CD14-positive monocyte (primary cell): ENCODE data around the gene OR4F6. TPM values are rescaled to one million over a fixed set of nuclear protein-coding genes. Genes with fewer than 3 reads are reported as not detected.
"Not testable (repeated sequence)": the region's sequence is repeated elsewhere in the genome, so short reads cannot be mapped to it uniquely, and the experiment has no call there.

ENCODE experiments used
- DNase-seq, 3 donors: peaks; one replicate each; pipeline ENCODE4 v3.0.0-alpha.2; 2011 to 2022
- H2AFZ ChIP-seq: 2 replicates; pipeline ENCODE4 v1.6.0; 2012; ENCODE audit warnings: mild to moderate bottlenecking, low read depth, low read length, inconsistent platforms; ENCODE audit not compliant: insufficient read depth, poor library complexity, severe bottlenecking
- H3K27ac ChIP-seq, 2 donors: 1 replicate in 1 of 2; 2 replicates in 1 of 2; pipeline ENCODE4 v1.5.1; 2012 to 2013; ENCODE audit warnings: low read length in 2 of 2, control low read depth in 1 of 2, inconsistent platforms in 1 of 2, low read depth in 1 of 2, mild to moderate bottlenecking in 1 of 2
- H3K27me3 ChIP-seq, 2 donors: one replicate each; pipeline versions ENCODE4 v1.6.0 to v1.6.1; 2011 to 2013; ENCODE audit warnings: low read length in 2 of 2; ENCODE audit not compliant: control insufficient read depth in 2 of 2, insufficient read depth in 2 of 2
- H3K36me3 ChIP-seq, 2 donors: replicated peaks in 1 of 2; 1 replicate in 1 of 2; 2 replicates in 1 of 2; pipeline versions ENCODE4 v1.5.1 to v1.6.1; 2012 to 2013; ENCODE audit warnings: low read length in 2 of 2, control low read depth in 1 of 2, inconsistent platforms in 1 of 2, mild to moderate bottlenecking in 1 of 2; ENCODE audit not compliant: insufficient read depth in 2 of 2, control insufficient read depth in 1 of 2
- H3K4me1 ChIP-seq, 2 donors: 1 replicate in 1 of 2; 2 replicates in 1 of 2; pipeline versions ENCODE4 v1.5.1 to v1.6.1; 2012 to 2013; ENCODE audit warnings: low read length in 2 of 2, control low read depth in 1 of 2, inconsistent platforms in 1 of 2, mild to moderate bottlenecking in 1 of 2, moderate library complexity in 1 of 2; ENCODE audit not compliant: insufficient read depth in 2 of 2, control insufficient read depth in 1 of 2
- H3K4me2 ChIP-seq: replicated peaks from 2 replicates; pipeline ENCODE3; 2012; ENCODE audit warnings: low read length, moderate library complexity, mild to moderate bottlenecking; ENCODE audit not compliant: poor library complexity, severe bottlenecking; ENCODE audit errors: extremely low read depth
- H3K4me3 ChIP-seq, 3 experiments: fragments of 200-600 bp in 1 of 3; sonication (generic) in 1 of 3; replicated peaks in 1 of 3; 1 replicate in 2 of 3; 2 replicates in 1 of 3; pipeline ENCODE4 v1.5.1; 2011 to 2013; ENCODE audit warnings: low read length in 3 of 3, mild to moderate bottlenecking in 3 of 3, control low read depth in 2 of 3, low read depth in 2 of 3, inconsistent platforms in 1 of 3, moderate library complexity in 1 of 3
- H3K79me2 ChIP-seq: 2 replicates; pipeline ENCODE4 v1.6.0; 2012; ENCODE audit warnings: mild to moderate bottlenecking, control low read depth, inconsistent platforms, low read length, moderate library complexity; ENCODE audit not compliant: insufficient read depth
- H3K9ac ChIP-seq: 2 replicates; pipeline ENCODE4 v1.6.0; 2017; ENCODE audit warnings: low read length, mild to moderate bottlenecking; ENCODE audit not compliant: insufficient read depth, poor library complexity, severe bottlenecking
- H3K9me3 ChIP-seq, 2 donors: replicated peaks in 1 of 2; 1 replicate in 1 of 2; 2 replicates in 1 of 2; pipeline versions ENCODE4 v1.5.1 to v1.6.1; 2012 to 2013; ENCODE audit warnings: low read length in 2 of 2, control low read depth in 1 of 2; ENCODE audit not compliant: control insufficient read depth in 1 of 2, insufficient read depth in 1 of 2
- H4K20me1 ChIP-seq: 2 replicates; pipeline ENCODE4 v1.6.0; 2012; ENCODE audit warnings: mild to moderate bottlenecking, low read length, control low read depth, moderate library complexity; ENCODE audit not compliant: insufficient read depth
- H3K27ac Mint-ChIP-seq, 7 donors: one replicate each; pipeline ENCODE4 v1.8.0; 2020; ENCODE audit warnings: mild to moderate bottlenecking in 7 of 7, mixed read lengths in 7 of 7, moderate library complexity in 6 of 7, inconsistent platforms in 2 of 7
- H3K27me3 Mint-ChIP-seq, 3 donors: one replicate each; pipeline ENCODE4 v1.8.0; 2021 to 2022; ENCODE audit warnings: low read depth in 3 of 3, mild to moderate bottlenecking in 3 of 3, mixed read lengths in 3 of 3, moderate library complexity in 3 of 3, inconsistent platforms in 1 of 3
- H3K36me3 Mint-ChIP-seq, 2 donors: one replicate each; pipeline ENCODE4 v1.8.0; 2020; ENCODE audit warnings: mixed read lengths in 2 of 2, inconsistent platforms in 1 of 2, mild to moderate bottlenecking in 1 of 2
- H3K4me1 Mint-ChIP-seq: one replicate; pipeline ENCODE4 v1.8.0; 2020; ENCODE audit warnings: mild to moderate bottlenecking, mixed read lengths
- H3K4me3 Mint-ChIP-seq, 2 donors: one replicate each; pipeline ENCODE4 v1.8.0; 2020; ENCODE audit warnings: mild to moderate bottlenecking in 2 of 2, mixed read lengths in 2 of 2, moderate library complexity in 1 of 2
- H3K9me3 Mint-ChIP-seq, 7 donors: one replicate each; pipeline ENCODE4 v1.8.0; 2020 to 2022; ENCODE audit warnings: mixed read lengths in 7 of 7, mild to moderate bottlenecking in 6 of 7, moderate library complexity in 6 of 7, inconsistent platforms in 2 of 7
- CTCF ChIP-seq: fragments of 200-600 bp; IDR thresholded peaks from one replicate; pipeline ENCODE4 v1.8.0; 2022; ENCODE audit warnings: antibody characterized with exemption, mild to moderate bottlenecking
- WGBS: methylation state at CpG from one replicate; pipeline ENCODE4 v1.1.5; 2013; ENCODE audit warnings: missing lambda C conversion rate; ENCODE audit not compliant: insufficient coverage; 5-methylcytosine and 5-hydroxymethylcytosine counted together
- intact Hi-C, 2 donors: fragments of 100-400 bp; cut with micrococcal nuclease; formaldehyde crosslinking; loops; one replicate each; pipeline versions ENCODE4 v1.15.0 to v1.15.1; 2023
- polyA minus RNA-seq: library from RNA; depleted of rRNA, polyadenylated mRNA; stranded (reverse); fragments of >200 nt; gene quantifications from 2 replicates; pipeline ENCODE4 v1.2.3, GENCODE V29; 2012
- polyA plus RNA-seq, 3 donors: library from polyadenylated mRNA; depleted of rRNA in 1 of 3; unstranded in 2 of 3; stranded (reverse) in 1 of 3; fragments of 300-500 nt in 2 of 3; fragments of >200 nt in 1 of 3; fragmentation: Illumina TruSeq in 2 of 3; gene quantifications; 1 replicate in 2 of 3; 2 replicates in 1 of 3; pipeline ENCODE4 v1.2.3, GENCODE V29; 2012 to 2021
- total RNA-seq, 12 experiments: library from RNA in 1 of 12; stranded (reverse) in 1 of 12; fragments of 120-200 nt in 1 of 12; gene quantifications; one replicate each; pipeline ENCODE4 v1.2.4 and lab custom pipeline; 2013 to 2026; ENCODE audit warnings: mixed read lengths in 6 of 12, inconsistent platforms in 1 of 12

Gene OR4F6
- not detected for total RNA-seq (2013)
- polyA plus RNA-seq (not detected), polyA minus RNA-seq (not detected in 2 replicates), total RNA-seq (lab: John Stamatoyannopoulos, UW) (0 to 1.2 (median 0) reads per million in 11 experiments)

- TF ChIP-seq CTCF = no peak
- Histone ChIP-seq H3K9me3 (no peaks in the 10 kb centered on the region), H3K4me2 (no peak within 1 kb of the TSS), H3K27me3 (no peaks in the 10 kb centered on the region), H3K36me3 (no peaks in the 10 kb centered on the region), H4K20me1 (no peaks in the 10 kb centered on the region), H2AFZ (no peak within 1 kb of the TSS), H3K9ac (no peak within 1 kb of the TSS), H3K4me3 (no peak within 1 kb of the TSS), H3K79me2 (no peaks in the 10 kb centered on the region), H3K4me1 (no peaks in the 10 kb centered on the region), H3K27ac (no peak within 1 kb of the TSS)
- Mint-ChIP-seq H3K9me3 (peaks cover 0 to 5% (median 1%) of the 10 kb centered on the region in 7 donors), H3K4me3 (no peak within 1 kb of the TSS), H3K36me3 (no peaks in the 10 kb centered on the region), H3K27ac (no peak within 1 kb of the TSS), H3K27me3 (peaks cover 0 to 11% (median 5%) of the 10 kb centered on the region in 3 donors), H3K4me1 (no peaks in the 10 kb centered on the region)
- intact Hi-C loops = no loop called here
- 88% methylated on average over 1 of the region's 2 CpGs for WGBS
- DNase-seq = no peak
Measured at GRCh38 chr15:101803209-101803608, at the start of gene OR4F6. OR4F6 (plus strand) TSS chr15:101803509; CDS start chr15:101805720, 2,211 bp downstream.

- not testable (repeated sequence) for H3K36me3 ChIP-seq, H3K27me3 Mint-ChIP-seq, H3K4me3 ChIP-seq, DNase-seq, H3K27ac Mint-ChIP-seq, H3K27ac ChIP-seq, H3K4me1 Mint-ChIP-seq, H3K4me3 Mint-ChIP-seq, H3K4me1 ChIP-seq, H3K27me3 ChIP-seq, H3K79me2 ChIP-seq, H2AFZ ChIP-seq, H4K20me1 ChIP-seq, H3K4me2 ChIP-seq, H3K36me3 Mint-ChIP-seq, H3K9ac ChIP-seq
- peaks cover 4 to 20% (median 14%) of the 10 kb centered on the region in 7 donors for H3K9me3 Mint-ChIP-seq
- intact Hi-C loops = loop anchor here in 1 of 2 donors (10.0 kb wide), 1 partner anchor 1970 kb away; no protein-coding TSS in a partner anchor
- peaks cover 0 to 19% of the 10 kb centered on the region in 2 donors for H3K9me3 ChIP-seq
- 91% methylated on average over 14 of the region's 23 CpGs for WGBS
Measured at GRCh38 chr15:101764669-101765339, 38.5 kb upstream of the OR4F6 start.

- not testable (repeated sequence) for H3K36me3 ChIP-seq, H3K27ac Mint-ChIP-seq, H3K4me1 ChIP-seq, H3K27ac ChIP-seq, H3K27me3 Mint-ChIP-seq, H3K79me2 ChIP-seq, H3K27me3 ChIP-seq, H3K36me3 Mint-ChIP-seq, H4K20me1 ChIP-seq, H3K4me3 ChIP-seq, H2AFZ ChIP-seq, H3K4me2 ChIP-seq, DNase-seq, H3K4me3 Mint-ChIP-seq, H3K4me1 Mint-ChIP-seq, H3K9ac ChIP-seq
- intact Hi-C loops = loop anchor here in 1 of 2 donors (10.0 kb wide), 1 partner anchor 1971 kb away; no protein-coding TSS in a partner anchor
- peaks cover 0 to 19% of the 10 kb centered on the region in 2 donors for H3K9me3 ChIP-seq
- H3K9me3 Mint-ChIP-seq = peaks cover 4 to 20% (median 14%) of the 10 kb centered on the region in 7 donors
- whole genome bisulfite sequencing = 96% methylated on average over 5 of the region's 7 CpGs
Measured at GRCh38 chr15:101765340-101765671, 38.0 kb upstream of the OR4F6 start.
